ENCODE data around the gene POLR1A. TPM values are rescaled to one million over a fixed set of nuclear protein-coding genes. Genes with fewer than 3 reads are reported as not detected.

POLR1A gene
- total RNA-seq, 4 donors from 2014 or later: 20.1 to 31.7 (median 29.4) TPM

DNA sequence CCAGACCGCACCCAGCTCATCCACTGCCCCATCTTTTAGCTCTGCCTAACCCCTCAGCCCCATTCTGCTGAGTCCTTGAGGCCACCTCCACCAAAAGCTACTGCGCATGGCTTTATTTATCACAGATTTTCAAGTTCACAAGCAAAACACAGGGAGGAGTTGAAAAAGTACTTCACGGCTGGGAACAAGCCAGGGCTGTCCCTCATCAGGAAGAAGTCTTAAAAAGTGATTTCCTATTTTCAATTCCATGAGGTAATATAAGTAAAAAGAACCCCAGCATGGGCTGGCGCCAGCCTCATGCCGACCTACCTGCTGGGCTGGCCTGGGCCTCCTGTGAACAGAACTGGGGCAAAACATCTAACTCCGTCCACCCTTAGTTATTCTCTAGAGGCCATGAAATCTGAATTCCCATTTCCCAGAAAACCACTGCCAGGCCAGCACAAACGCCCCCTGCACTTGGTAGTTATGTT lies 69.0 kb downstream of the POLR1A start:
- Histone ChIP-seq H3K9me3 (no peaks in the 10 kb centered on the region), H3K36me3 (peaks cover 0 to 36% of the 10 kb centered on the region in 2 donors), H3K27me3 (no peaks in the 10 kb centered on the region), H3K27ac (peak overlapping the region; percentile 91 to 99 (median 98)), H3K4me1 (peaks cover 55 to 61% of the 10 kb centered on the region in 2 donors), H3K4me3 (no peak overlapping the region)
- ATAC-seq: no peak
- DNase-seq: no peak
- in situ Hi-C loops (cut with MboI; ENCODE audit: low sequenced_read_pairs in 4 of 4): no loop called here
- intact Hi-C loops (cut with DNase I; ENCODE audit: low total_unique reads): loop anchor here (1.0 to 5.0 kb wide), 7 partner anchors 15 to 304 kb away; partner anchors contain the start of gene ST3GAL5
- TF ChIP-seq, protein P1, sequence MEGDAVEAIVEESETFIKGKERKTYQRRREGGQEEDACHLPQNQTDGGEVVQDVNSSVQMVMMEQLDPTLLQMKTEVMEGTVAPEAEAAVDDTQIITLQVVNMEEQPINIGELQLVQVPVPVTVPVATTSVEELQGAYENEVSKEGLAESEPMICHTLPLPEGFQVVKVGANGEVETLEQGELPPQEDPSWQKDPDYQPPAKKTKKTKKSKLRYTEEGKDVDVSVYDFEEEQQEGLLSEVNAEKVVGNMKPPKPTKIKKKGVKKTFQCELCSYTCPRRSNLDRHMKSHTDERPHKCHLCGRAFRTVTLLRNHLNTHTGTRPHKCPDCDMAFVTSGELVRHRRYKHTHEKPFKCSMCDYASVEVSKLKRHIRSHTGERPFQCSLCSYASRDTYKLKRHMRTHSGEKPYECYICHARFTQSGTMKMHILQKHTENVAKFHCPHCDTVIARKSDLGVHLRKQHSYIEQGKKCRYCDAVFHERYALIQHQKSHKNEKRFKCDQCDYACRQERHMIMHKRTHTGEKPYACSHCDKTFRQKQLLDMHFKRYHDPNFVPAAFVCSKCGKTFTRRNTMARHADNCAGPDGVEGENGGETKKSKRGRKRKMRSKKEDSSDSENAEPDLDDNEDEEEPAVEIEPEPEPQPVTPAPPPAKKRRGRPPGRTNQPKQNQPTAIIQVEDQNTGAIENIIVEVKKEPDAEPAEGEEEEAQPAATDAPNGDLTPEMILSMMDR (IDR thresholded peaks at IDR 0.05 in 4 of 5, conservative IDR thresholded peaks at IDR 0.05 in 1 of 5): no peak
- peak in 1 of 2 donors; percentile 15 for TF ChIP-seq POLR2A (IDR thresholded peaks at IDR 0.05)

DNA sequence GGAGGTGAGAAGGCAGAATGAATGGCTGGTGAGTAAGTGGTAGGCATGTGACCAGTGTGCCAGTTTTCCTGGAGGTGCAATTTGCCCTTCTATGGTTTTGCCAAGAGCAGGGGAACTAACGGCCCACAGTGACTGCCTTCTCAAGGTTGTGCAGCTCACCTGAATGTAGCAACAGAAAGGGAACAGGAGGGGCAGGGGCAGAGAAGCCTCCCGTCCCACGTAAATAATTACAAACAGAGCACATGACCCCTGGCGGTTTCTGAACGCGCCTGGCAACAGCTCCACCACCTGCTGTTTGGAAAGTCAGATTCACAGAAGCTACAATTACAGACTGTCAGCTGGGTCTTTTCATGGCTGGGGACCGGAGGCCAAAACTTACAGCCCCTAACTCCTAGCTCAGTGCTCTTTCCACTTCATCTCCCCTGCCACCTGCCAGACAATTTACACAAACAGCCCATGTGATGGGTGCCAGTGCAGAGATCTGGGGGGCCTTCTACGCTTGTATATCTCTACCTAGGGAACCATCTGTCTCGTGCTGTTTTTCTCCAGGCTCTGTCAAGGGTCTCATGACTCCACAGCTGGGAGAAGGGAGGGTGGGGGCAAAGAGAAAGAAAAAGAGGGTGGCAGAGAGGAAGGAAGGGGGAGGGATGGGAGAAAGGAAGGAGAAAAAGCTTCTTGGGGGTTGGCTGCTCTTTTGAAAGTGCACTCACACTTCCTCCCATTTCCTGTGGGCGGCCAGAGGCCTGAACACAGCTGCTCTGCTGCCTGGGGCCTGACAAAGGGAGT lies 69.6 kb downstream of the POLR1A start:
- in situ Hi-C loops (cut with MboI; ENCODE audit: low sequenced_read_pairs in 4 of 4): no loop called here
- H3K36me3 ChIP-seq: peaks cover 0 to 42% of the 10 kb centered on the region in 2 donors

DNA sequence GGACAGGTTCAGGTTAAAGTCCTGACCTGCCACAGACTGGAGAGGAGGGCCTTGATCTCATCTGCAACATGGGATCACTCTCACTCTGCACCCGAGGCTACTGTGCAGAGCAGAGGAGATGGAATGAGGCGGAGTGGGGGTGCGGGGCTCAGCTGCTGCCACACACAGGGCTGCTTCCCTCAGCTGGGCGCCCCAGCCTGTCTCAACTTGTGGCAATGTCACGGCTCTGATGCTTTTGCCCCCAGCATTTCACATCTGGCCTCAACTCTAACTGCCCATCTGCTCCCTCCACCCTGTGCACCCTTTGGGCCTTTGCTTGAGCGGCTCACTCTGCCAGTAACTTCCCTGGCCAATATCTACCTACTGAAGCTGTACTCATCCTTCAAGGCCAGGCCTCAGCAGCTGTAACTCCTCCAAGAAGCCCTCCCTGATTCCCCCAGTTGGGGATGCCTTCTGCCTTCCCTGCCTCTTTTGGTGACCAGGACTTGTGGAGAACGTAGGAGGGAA lies 70.3 kb downstream of the POLR1A start:
- TF ChIP-seq, protein P1 (IDR thresholded peaks at IDR 0.05 in 4 of 5, conservative IDR thresholded peaks at IDR 0.05 in 1 of 5): no peak
- TF ChIP-seq POLR2A (IDR thresholded peaks at IDR 0.05): no peak
- peak overlapping the region; percentile 91 to 99 (median 98) for H3K27ac ChIP-seq
- no peak overlapping the region for H3K4me3 ChIP-seq
- intact Hi-C loops (cut with DNase I; ENCODE audit: low total_unique reads) (loop anchor here (5.0 kb wide), 3 partner anchors 43 to 303 kb away; no protein-coding TSS in a partner anchor), in situ Hi-C loops (cut with MboI; ENCODE audit: low sequenced_read_pairs in 4 of 4) (no loop called here)
- H3K9me3 ChIP-seq: no peaks in the 10 kb centered on the region
- H3K36me3 ChIP-seq: peaks cover 0 to 48% of the 10 kb centered on the region in 2 donors
- no peaks in the 10 kb centered on the region for H3K27me3 ChIP-seq
- DNase-seq (no peak), ATAC-seq (peak; percentile 0 to 5)
- H3K4me1 ChIP-seq: peaks cover 52 to 53% of the 10 kb centered on the region in 2 donors

More for the DNA sequence above, 69.6 kb downstream of the POLR1A start:
- TF ChIP-seq, protein P1 (IDR thresholded peaks at IDR 0.05 in 4 of 5, conservative IDR thresholded peaks at IDR 0.05 in 1 of 5): peak; percentile 21 to 55 (median 29)
- TF ChIP-seq POLR2A (IDR thresholded peaks at IDR 0.05): peak; percentile 67 to 84
- Histone ChIP-seq H3K9me3 (no peaks in the 10 kb centered on the region), H3K4me1 (peaks cover 52 to 58% of the 10 kb centered on the region in 2 donors), H3K4me3 (no peak overlapping the region), H3K27ac (peak overlapping the region; percentile 91 to 99 (median 98)), H3K27me3 (no peaks in the 10 kb centered on the region)
- ATAC-seq: peak; percentile 83 to 87
- DNase-seq: peak; percentile 91 to 96
- intact Hi-C loops (cut with DNase I; ENCODE audit: low total_unique reads): loop anchor here (1.0 to 5.0 kb wide), 7 partner anchors 15 to 304 kb away; partner anchors contain the start of gene ST3GAL5

DNA sequence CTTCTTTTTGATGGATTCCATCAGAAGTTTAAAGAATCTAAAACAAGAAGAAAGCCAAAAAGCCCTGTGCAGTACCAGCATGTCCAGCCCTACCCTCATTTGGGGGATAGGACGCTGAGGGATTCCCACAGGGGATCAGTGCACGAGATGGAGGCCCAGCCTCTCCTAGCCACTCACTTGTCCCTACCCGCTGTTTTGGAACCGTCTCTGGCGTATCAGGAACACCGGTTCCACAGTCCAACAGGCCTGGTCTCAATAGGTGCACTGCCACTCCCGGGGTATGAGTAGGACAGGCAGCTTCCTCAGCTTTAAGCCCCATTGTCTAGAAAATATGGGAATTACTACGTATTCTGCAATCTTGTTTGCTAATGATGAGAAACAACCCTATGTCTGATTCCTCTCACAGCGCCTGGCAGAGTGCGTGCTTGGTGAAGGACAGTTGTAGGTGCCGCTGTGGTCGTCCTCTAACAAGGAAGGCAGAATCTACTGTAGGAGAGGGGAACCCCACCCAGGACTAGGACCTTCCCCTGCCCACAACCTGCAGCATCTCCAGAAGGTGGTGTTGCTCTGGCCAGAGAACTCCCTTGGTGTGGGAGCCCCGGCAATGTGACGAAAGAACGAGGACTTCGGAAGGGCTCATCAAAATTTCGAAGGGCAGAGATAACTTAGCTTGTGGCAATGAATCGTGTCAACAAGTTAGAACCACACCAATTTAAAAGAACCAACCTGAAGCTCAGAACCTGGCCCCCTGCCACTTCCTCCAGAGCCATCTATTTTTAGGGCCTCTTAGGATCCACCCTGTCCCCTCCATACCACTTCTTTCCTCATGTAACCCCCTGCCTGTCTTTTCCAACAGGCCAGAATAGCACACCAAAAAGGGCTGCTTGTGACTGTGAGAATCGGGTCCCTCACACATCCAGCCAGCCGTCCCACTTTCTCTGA lies 71.7 kb downstream of the POLR1A start:
- H3K4me1 ChIP-seq: peaks cover 52 to 53% of the 10 kb centered on the region in 2 donors
- peak overlapping the region; percentile 91 to 99 (median 98) for H3K27ac ChIP-seq
- peak in 1 of 2 donors; percentile 64 for DNase-seq
- H3K4me3 ChIP-seq: no peak overlapping the region
- no peaks in the 10 kb centered on the region for H3K9me3 ChIP-seq
- TF ChIP-seq, protein P1 (IDR thresholded peaks at IDR 0.05 in 4 of 5, conservative IDR thresholded peaks at IDR 0.05 in 1 of 5): no peak
- no peak for TF ChIP-seq POLR2A (IDR thresholded peaks at IDR 0.05)
- intact Hi-C loops (cut with DNase I; ENCODE audit: low total_unique reads) (no loop called here), in situ Hi-C loops (cut with MboI; ENCODE audit: low sequenced_read_pairs in 4 of 4) (no loop called here)
- no peaks in the 10 kb centered on the region for H3K27me3 ChIP-seq
- ATAC-seq: no peak
- peaks cover 0 to 51% of the 10 kb centered on the region in 2 donors for H3K36me3 ChIP-seq

Measured in gastrocnemius medialis (tissue), 4 donors.